Activated naive CD4-positive, alpha-beta T cell treated with anti-CD3 and anti-CD28 coated beads, Interleukin-2, amount 10 ng/mL, durations not matched to agents 7 days and 5 days (primary cell): ENCODE data around the gene PREX1.
A peak's percentile ranks its signal among the peaks of the same experiment; 100 is the strongest.

ENCODE experiments used
- CTCF ChIA-PET: fragments of 350-600 bp; sonication (Branson Sonifier 250); formaldehyde crosslinking; loops from one replicate; lab custom pipeline; 2021; ENCODE audit warnings: antibody characterized with exemption; lab: Charles Lee
- DNase-seq: peaks from one replicate; pipeline ENCODE4 v3.0.0-alpha.2; 2020
- H3K27ac Mint-ChIP-seq: one replicate; pipeline ENCODE4 v1.8.0; 2021; ENCODE audit warnings: mild to moderate bottlenecking, moderate library complexity, mixed read lengths
- H3K27me3 Mint-ChIP-seq: one replicate; pipeline ENCODE4 v1.8.0; 2021; ENCODE audit warnings: mild to moderate bottlenecking, mixed read lengths
- H3K36me3 Mint-ChIP-seq: one replicate; pipeline ENCODE4 v1.8.0; 2021; ENCODE audit warnings: mixed read lengths
- H3K4me1 Mint-ChIP-seq: one replicate; pipeline ENCODE4 v1.8.0; 2021; ENCODE audit warnings: mixed read lengths
- H3K4me3 Mint-ChIP-seq: one replicate; pipeline ENCODE4 v1.8.0; 2021; ENCODE audit warnings: mild to moderate bottlenecking, moderate library complexity, mixed read lengths
- H3K9me3 Mint-ChIP-seq: one replicate; pipeline ENCODE4 v1.8.0; 2021; ENCODE audit warnings: mixed read lengths

The PREX1 gene

DNA sequence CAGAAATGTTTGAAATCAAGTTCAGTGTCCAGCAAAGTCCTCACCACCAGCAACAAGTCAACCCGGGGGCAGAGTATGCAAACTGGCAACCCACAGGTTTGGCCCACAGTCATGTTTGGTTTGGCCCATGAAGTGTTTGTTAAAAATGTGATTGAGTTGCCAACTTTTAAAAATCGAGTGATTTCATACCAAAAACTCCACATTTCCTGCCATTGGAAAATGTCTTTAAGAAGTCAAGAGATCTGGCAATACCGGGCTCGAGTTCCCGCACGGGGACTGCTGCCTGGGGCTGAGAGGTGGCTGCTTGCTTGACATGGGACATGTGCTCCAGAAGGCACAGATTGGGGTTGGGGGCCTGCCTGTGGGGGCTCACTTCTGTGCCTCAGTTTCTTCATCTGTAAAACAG is 36.1 kb downstream of the PREX1 start:
- peaks cover 30% of the 10 kb centered on the region for H3K36me3 Mint-ChIP-seq
- CTCF ChIA-PET = interaction anchor here (0.8 to 1.4 kb wide), 3 partner anchors 31 to 136 kb away, joined by 3 to 5 read pairs (median 3); no protein-coding TSS in a partner anchor
- peaks cover 55% of the 10 kb centered on the region for H3K4me1 Mint-ChIP-seq
- no peaks in the 10 kb centered on the region for H3K9me3 Mint-ChIP-seq
- no peak overlapping the region for H3K4me3 Mint-ChIP-seq
- H3K27me3 Mint-ChIP-seq = peaks cover 40% of the 10 kb centered on the region
- H3K27ac Mint-ChIP-seq = no peak overlapping the region
- DNase-seq = no peak

DNA sequence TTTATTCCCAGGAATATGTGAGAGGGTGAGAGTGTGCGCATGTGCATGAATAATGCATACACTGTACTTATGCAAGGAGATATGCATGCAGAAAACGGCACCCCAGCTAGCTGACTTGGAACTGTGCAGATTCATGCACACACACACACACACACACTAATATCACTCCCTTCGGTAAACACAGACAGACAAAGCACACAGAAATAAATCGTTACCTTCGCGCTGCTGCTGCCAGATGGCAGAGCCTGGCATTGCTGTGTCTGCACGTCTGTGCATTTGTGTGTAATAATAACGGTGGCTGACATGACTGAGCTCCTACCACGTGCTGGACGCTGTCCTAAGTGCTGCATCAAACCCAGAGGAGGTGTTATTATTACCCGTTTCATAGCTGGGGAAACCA is 36.8 kb downstream of the PREX1 start:
- peaks cover 60% of the 10 kb centered on the region for H3K4me1 Mint-ChIP-seq
- H3K9me3 Mint-ChIP-seq = no peaks in the 10 kb centered on the region
- DNase-seq = no peak
- CTCF ChIA-PET = interaction anchor here (1.0 to 1.4 kb wide), 3 partner anchors 30 to 135 kb away, joined by 3 to 5 read pairs (median 5); no protein-coding TSS in a partner anchor
- no peak overlapping the region for H3K27ac Mint-ChIP-seq
- peaks cover 46% of the 10 kb centered on the region for H3K27me3 Mint-ChIP-seq
- H3K36me3 Mint-ChIP-seq = peaks cover 30% of the 10 kb centered on the region
- H3K4me3 Mint-ChIP-seq = no peak overlapping the region

DNA sequence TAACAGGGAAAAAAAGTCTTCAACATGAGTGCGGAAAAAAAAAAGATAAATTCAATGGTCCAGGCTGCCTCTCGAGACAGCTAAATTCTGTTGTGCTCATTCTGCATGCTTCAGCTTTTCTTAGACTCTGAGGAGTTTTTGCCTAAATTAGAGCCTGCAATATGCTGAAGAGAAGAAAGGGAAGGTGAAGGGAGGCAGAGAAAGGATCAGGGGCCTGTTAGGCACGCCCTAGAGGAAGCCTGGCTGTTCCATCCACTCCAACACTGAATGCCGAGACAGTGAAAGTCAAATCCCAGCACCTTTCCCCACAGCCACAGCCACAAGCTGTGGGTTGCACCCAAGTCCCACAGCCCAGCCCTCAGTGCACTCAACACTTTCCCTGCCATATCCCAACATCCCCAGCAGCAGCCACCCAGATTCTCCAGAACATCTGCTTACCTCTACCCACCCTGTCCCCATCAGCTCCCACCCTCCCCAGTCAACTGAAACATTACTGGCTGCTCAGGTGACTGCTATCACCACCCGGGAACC is 37.3 kb downstream of the PREX1 start:
- Mint-ChIP-seq H3K27me3 (peaks cover 50% of the 10 kb centered on the region), H3K9me3 (no peaks in the 10 kb centered on the region), H3K27ac (no peak overlapping the region), H3K4me3 (no peak overlapping the region), H3K36me3 (peaks cover 34% of the 10 kb centered on the region), H3K4me1 (peaks cover 57% of the 10 kb centered on the region)
- no peak for DNase-seq
- CTCF ChIA-PET = interaction anchor here (1.0 to 1.4 kb wide), 3 partner anchors 30 to 135 kb away, joined by 3 to 5 read pairs (median 5); no protein-coding TSS in a partner anchor

DNA sequence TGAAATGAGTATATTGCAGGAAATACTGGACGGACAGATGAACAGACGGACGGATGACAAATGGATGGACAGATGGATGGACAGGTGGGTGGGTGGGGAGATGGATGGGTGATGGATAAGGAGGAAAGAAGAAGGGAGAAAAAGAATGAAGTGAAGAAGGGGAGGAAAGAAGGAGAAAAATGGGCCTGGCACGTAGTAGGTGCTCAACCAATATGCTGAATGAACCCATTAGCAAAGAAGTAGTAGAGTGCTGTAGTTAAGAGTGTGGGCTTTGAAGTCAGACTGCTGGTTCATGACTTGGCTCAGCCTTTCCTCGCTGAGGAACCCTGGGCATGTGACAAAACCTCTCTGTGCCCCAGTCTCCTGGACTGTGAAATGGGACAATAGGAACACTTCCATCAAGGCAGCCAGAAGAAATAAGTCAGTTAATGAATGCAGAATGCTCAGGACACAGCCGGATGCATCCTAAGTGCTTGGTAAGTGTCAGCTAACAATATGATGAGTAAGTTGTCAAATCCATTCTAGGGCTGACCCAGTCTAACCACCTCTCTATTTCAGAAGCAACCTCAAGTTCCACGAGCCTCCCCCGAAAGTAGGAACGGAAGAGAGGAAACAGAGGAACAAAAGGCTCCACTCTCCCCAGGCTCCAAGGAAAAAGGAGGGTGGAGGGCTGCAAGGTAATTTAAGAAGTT is 37.9 kb downstream of the PREX1 start:
- no peak for DNase-seq
- CTCF ChIA-PET = interaction anchor here (1.0 to 2.0 kb wide), 4 partner anchors 29 to 132 kb away, joined by 3 to 6 read pairs (median 5); no protein-coding TSS in a partner anchor
- peaks cover 50% of the 10 kb centered on the region for H3K27me3 Mint-ChIP-seq
- H3K4me1 Mint-ChIP-seq = peaks cover 55% of the 10 kb centered on the region
- no peaks in the 10 kb centered on the region for H3K9me3 Mint-ChIP-seq
- H3K36me3 Mint-ChIP-seq = peaks cover 36% of the 10 kb centered on the region
- H3K4me3 Mint-ChIP-seq = no peak overlapping the region
- no peak overlapping the region for H3K27ac Mint-ChIP-seq

DNA sequence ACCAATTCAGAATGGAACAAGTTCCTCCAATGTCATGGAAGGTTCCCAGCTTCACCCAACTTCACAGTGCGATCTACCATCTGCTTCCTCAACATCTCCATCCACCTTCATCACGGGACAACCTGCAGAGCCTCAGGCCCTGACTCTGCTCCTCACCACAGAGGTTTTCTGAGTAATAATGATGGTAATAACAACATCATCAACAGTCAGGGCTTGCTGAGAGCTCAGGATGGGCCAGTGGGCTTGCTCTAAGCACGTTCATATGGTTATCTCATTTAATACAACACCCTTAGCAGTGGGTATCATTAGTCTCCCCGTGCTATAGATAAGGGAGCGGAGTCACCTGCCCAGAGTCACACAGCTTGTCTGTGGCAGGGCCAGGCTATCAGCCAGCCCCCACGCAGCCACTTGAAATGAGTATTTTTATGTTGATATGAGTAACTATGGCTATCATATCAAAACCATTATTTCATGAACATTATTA is 38.6 kb downstream of the PREX1 start:
- peaks cover 55% of the 10 kb centered on the region for H3K4me1 Mint-ChIP-seq
- H3K36me3 Mint-ChIP-seq = peaks cover 38% of the 10 kb centered on the region
- H3K4me3 Mint-ChIP-seq = no peak overlapping the region
- no peak for DNase-seq
- H3K27me3 Mint-ChIP-seq = peaks cover 48% of the 10 kb centered on the region
- CTCF ChIA-PET = interaction anchor here (0.6 to 2.0 kb wide), 5 partner anchors 16 to 132 kb away, joined by 3 to 6 read pairs (median 4); no protein-coding TSS in a partner anchor
- H3K27ac Mint-ChIP-seq = no peak overlapping the region
- H3K9me3 Mint-ChIP-seq = no peaks in the 10 kb centered on the region

DNA sequence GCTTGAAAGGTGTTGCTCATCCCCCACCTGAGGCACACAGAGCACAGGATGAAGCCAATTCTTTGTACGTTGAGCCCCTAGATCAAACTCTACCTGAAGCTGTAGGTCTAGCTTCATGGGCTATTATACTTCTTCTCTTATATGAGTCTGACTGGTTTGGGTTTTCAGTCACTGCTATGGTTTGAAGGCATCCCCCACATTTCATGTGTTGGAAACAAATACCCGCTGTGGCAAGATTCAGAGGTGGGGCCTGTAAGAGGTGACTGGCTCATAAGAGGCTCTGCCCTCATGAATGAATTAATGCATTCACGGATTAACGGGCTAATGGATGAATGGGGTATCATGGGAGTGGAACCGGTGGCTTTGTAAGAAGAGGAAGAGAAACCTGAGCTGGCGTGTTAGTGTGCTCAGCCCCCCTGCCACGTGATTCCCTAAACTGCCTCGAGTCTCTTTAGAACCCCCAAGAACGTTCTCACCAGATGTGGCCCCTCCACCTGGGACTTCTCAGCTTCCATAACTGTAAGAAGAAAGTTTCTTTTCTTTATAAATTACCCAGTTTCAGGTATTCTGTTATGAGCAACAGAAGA is 39.2 kb downstream of the PREX1 start:
- Mint-ChIP-seq H3K4me1 (peaks cover 55% of the 10 kb centered on the region), H3K36me3 (peaks cover 35% of the 10 kb centered on the region), H3K4me3 (no peak overlapping the region), H3K27me3 (peaks cover 43% of the 10 kb centered on the region), H3K27ac (no peak overlapping the region), H3K9me3 (no peaks in the 10 kb centered on the region)
- CTCF ChIA-PET = interaction anchor here (0.6 to 2.0 kb wide), 5 partner anchors 16 to 131 kb away, joined by 3 to 6 read pairs (median 4); no protein-coding TSS in a partner anchor
- no peak for DNase-seq

DNA sequence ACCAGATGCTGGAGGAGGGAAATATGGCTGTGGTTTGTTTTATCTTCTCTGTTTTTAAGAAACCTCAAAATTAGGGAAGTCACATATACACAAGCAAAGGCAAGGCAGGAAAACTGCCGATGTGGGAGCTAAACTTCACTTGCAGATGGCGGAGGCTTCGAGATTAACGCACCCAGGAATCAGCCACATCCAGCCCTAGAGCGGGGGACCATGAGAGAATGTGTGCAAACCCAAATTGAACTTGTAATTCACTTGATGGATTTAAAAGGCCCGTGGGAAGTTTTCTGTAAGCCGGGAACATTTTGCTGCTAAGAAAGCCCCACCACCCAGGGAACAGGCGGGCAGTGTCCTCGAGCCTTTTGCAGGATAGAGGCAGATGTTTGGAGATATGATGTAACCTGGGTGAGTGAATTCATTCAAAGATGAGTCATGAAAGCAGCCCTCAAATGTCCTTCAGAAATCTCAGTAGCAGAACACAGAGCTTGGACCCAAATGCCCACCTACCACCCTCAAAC is 39.9 kb downstream of the PREX1 start:
- Mint-ChIP-seq H3K4me3 (no peak overlapping the region), H3K27ac (peak overlapping the region; percentile 60), H3K9me3 (no peaks in the 10 kb centered on the region), H3K27me3 (peaks cover 43% of the 10 kb centered on the region), H3K36me3 (peaks cover 35% of the 10 kb centered on the region), H3K4me1 (peaks cover 55% of the 10 kb centered on the region)
- DNase-seq = no peak
- CTCF ChIA-PET = interaction anchor here (1.1 to 2.0 kb wide), 3 partner anchors 15 to 130 kb away, joined by 4 to 6 read pairs (median 5); no protein-coding TSS in a partner anchor

DNA sequence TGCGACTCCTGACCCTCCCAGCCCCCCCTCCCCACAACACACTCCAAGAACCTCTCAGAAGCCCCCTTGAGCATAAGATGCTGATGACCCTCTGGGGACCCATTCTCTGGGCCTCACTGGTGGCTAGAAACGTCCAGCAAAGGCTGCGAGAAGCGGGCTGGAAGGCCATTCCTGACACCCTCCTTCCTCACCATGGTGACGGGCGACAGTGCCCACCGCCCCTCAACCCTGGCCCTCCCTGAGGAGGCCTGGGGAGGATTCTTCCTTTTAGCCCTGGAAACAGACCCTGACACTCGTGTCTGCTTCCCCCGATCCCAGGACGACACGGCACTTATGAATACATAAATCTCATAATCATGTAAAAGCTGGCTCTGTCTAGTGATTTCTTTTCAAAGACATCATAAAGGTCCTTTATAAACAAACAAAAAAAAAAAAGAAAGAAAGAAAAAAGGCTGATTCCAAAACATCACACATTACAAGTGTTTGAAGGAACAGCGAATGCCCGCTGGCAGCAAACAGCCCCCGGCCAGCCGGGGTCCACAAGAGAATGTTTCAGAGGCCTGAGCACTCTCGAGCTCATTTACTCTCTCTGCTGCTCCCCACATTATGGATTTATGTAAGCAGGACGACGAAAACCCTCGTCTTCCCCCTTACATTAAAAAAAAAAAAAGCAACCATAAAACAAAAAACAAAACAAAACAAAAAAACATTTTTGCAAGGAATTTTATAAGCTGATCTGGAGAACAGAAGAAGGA is 40.7 kb downstream of the PREX1 start:
- H3K9me3 Mint-ChIP-seq = no peaks in the 10 kb centered on the region
- H3K4me3 Mint-ChIP-seq = no peak overlapping the region
- peaks cover 35% of the 10 kb centered on the region for H3K36me3 Mint-ChIP-seq
- no peak for DNase-seq
- peaks cover 55% of the 10 kb centered on the region for H3K4me1 Mint-ChIP-seq
- peaks cover 43% of the 10 kb centered on the region for H3K27me3 Mint-ChIP-seq
- H3K27ac Mint-ChIP-seq = no peak overlapping the region
- CTCF ChIA-PET = no interaction called here

DNA sequence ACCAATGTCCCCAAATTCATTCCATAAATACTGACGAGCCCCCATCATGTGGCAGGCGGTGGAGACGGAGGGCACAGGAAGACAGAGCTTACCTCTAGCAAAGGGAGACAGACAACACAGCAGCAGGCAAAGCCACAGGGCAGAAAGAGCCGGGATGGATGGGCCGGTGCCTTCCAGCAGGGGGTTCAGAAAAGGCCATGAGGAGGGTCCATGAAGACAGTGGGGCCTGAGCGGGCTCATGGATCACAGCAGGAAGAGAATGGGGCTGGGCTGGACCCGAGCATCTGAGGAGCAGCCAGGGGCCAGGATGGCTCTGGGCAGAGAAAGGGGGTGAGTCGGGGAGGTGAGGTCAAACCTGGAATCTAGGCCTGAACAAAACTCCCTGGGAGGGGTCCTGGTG is 42.0 kb downstream of the PREX1 start:
- H3K27me3 Mint-ChIP-seq = peaks cover 43% of the 10 kb centered on the region
- peaks cover 46% of the 10 kb centered on the region for H3K4me1 Mint-ChIP-seq
- H3K27ac Mint-ChIP-seq = no peak overlapping the region
- H3K4me3 Mint-ChIP-seq = no peak overlapping the region
- DNase-seq = no peak
- H3K36me3 Mint-ChIP-seq = peaks cover 36% of the 10 kb centered on the region
- CTCF ChIA-PET = no interaction called here
- H3K9me3 Mint-ChIP-seq = no peaks in the 10 kb centered on the region

DNA sequence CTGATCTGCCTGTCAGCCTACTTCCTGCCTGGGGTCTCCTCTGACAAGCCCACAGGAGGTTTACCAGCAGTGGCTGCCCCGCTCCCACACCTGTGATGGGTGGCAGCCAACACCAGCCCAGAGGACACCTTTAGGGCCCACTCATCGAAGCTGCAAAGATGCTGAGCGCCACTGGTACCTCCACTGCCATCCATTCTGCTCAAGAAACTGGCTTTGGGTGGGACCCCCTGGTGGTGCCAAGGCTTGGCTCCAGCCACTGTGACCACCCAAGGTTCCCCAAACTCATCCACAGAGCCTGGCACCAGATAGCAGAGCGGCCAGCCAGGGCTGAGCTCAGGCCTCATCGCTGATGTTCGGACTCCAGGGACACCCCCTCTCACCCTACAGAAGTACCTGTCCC is 42.5 kb downstream of the PREX1 start:
- CTCF ChIA-PET = interaction anchor here (0.7 kb wide), 1 partner anchor 454 kb away, joined by 3 read pairs; no protein-coding TSS in a partner anchor
- Mint-ChIP-seq H3K9me3 (no peaks in the 10 kb centered on the region), H3K4me3 (no peak overlapping the region), H3K36me3 (peaks cover 39% of the 10 kb centered on the region), H3K27ac (no peak overlapping the region), H3K27me3 (peaks cover 42% of the 10 kb centered on the region), H3K4me1 (peaks cover 46% of the 10 kb centered on the region)
- no peak for DNase-seq

DNA sequence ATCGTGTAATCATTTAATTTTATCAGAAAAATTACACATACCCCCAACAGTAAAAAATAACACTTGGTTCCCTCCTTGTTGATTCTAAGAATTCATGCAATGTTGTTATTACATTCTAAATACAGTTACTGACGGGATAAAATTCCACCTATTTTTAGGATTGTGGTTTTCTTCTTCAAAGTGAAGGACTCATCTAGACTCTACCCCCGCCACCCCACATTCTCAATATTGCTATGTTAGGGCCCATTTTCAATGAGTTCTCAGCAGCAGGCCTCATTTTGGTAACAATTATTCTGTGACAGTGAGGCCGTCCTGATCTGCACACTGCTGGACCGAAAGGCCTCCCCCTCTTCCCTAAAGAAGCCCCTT is 43.5 kb downstream of the PREX1 start:
- Mint-ChIP-seq H3K27me3 (peaks cover 34% of the 10 kb centered on the region), H3K27ac (no peak overlapping the region), H3K36me3 (peaks cover 41% of the 10 kb centered on the region), H3K9me3 (peaks cover 4% of the 10 kb centered on the region), H3K4me3 (no peak overlapping the region), H3K4me1 (peaks cover 37% of the 10 kb centered on the region)
- CTCF ChIA-PET = interaction anchor here (0.6 kb wide), 1 partner anchor 127 kb away, joined by 3 read pairs; no protein-coding TSS in a partner anchor
- DNase-seq = no peak

DNA sequence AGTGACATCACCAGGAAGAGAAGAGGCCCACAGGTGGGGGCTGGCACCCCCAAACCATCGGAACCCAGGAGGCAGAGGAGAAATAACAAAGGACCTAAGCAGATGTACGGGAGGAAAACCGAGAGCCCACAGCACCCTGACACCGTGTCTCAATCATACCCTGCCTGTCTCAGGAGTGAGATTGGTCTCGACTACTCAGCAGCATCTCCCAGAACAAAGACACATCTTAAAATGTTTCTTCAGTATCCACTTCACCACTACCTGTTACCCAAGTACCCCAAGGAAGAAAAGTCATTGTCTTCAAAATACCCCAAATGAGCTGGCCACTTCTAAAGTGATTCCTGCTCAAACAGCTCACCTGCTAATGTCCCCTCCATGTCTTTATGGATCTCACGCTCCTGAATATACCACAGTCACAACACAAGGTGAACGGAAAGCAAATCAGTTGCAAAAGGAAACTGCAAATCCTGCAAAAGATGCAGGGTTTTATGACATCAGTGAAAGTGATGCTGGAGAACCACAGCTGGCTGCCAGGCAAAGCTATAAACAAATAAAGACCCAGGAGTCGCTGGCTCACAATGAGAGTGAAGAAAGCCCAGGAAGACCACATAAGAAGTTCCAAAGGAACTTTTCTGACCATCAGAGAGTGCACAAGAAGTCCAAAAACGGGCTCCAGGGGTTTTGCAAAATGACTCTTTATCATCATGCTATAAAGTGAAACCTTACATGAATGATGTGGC is 44.1 kb downstream of the PREX1 start:
- H3K27ac Mint-ChIP-seq = no peak overlapping the region
- H3K27me3 Mint-ChIP-seq = peaks cover 29% of the 10 kb centered on the region
- H3K4me3 Mint-ChIP-seq = no peak overlapping the region
- peaks cover 4% of the 10 kb centered on the region for H3K9me3 Mint-ChIP-seq
- H3K4me1 Mint-ChIP-seq = peaks cover 33% of the 10 kb centered on the region
- CTCF ChIA-PET = no interaction called here
- DNase-seq = peak; percentile 35
- peaks cover 38% of the 10 kb centered on the region for H3K36me3 Mint-ChIP-seq

DNA sequence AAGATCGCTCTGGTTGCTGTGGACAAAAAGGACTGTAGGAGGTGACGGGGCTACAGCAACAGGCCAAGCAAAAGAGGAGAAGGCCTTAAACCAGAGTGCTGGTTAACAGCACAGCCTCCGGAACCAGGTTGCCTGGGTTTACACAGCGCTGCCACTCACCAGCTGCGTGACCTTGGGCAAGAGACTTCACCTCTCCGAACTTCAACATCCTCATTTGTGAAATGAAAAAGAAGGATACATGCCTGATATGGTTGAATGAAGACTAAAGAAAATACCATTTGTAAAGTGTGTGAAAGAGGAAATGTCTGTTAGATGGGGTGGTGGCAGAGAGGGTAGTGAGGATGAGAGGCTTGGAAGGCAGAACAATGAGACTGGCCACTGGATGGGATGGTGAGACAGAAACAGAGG is 44.9 kb downstream of the PREX1 start:
- Mint-ChIP-seq H3K4me1 (peaks cover 27% of the 10 kb centered on the region), H3K27me3 (peaks cover 21% of the 10 kb centered on the region), H3K27ac (no peak overlapping the region), H3K9me3 (peaks cover 4% of the 10 kb centered on the region), H3K36me3 (peaks cover 35% of the 10 kb centered on the region), H3K4me3 (no peak overlapping the region)
- CTCF ChIA-PET = no interaction called here
- DNase-seq = no peak
